ENCODE results near the gene C6. TPM values are rescaled to one million over a fixed set of nuclear protein-coding genes. Genes with fewer than 3 reads are reported as not detected.
A peak's percentile ranks its signal among the peaks of the same experiment; 100 is the strongest.
"Not testable (repeated sequence)": the region's sequence is repeated elsewhere in the genome, so short reads cannot be mapped to it uniquely, and the experiment has no call there.

The C6 gene
- polyA plus RNA-seq, 3 donors, result 1.0 to 2.4 (median 2.1) TPM

- no peak for DNase-seq
Observed at GRCh38 chr5:41200506-41200905, 12.8 kb downstream of the C6 start.

- DNase-seq, result no peak
Observed at GRCh38 chr5:41199660-41200059, 13.7 kb downstream of the C6 start.

DNA sequence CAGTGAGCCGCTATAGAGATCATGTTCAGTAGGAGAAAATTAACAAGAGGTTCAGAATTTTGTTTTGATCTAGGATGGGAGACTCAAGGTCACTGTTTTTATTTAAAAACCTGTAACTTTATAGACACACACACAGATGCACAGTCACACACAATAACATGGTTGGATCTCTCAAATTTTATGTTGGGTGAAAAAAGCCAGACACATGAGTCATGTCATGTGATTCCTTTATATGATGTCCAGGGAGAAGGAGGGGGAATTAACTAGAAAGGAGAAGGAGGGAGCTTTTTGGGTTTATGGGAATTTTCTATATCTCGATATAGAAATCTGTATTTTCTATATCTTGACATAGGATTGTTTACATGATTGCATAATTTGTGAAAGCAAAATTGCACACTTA, 17.1 kb downstream of the C6 start:
- DNase-seq, result no peak

GRCh38 chr5:41195228-41195627, 18.1 kb downstream of the C6 start:
- DNase-seq, result no peak

DNA sequence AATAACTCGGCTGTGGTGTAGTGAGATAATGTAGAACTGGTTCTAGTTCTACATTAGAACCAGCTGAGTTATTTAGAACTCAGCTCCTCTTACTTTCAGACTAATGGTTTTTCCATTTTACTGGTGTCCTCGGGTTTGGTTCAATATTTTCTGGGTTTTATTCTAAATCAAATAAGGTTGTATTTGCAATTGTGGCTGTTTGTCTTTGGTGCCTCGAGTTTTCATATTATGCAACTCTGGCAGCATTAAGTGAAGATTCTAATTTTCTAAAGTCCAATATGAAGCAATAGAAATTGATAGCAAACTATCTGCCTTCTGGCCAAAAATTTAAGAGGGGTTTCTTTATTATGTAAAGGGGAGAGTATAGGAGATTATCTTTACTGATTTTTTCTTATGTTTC, 19.0 kb downstream of the C6 start:
- no peak for DNase-seq

- DNase-seq, result peak; percentile 82
Observed at GRCh38 chr5:41193456-41194205, 19.7 kb downstream of the C6 start.

DNA sequence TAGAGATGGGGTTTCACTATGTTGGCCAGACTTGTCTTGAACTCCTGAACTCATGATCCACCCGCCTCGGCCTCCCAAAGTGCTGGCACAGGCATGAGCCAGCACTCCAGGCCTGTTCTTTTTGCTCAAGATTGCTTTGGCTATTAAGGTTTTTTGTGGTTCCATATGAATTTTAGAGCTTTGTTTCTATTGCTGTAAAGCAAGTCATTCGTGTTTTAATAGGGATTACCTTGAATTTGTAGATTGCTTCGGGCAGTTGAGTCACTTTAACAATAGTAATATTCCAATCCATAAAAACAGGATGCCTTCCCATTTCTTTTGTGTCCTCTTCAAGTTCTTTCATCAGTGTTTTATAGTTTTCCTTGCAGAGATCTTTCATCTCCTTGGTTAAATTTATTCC, 22.1 kb downstream of the C6 start:
- no peak for DNase-seq

DNA sequence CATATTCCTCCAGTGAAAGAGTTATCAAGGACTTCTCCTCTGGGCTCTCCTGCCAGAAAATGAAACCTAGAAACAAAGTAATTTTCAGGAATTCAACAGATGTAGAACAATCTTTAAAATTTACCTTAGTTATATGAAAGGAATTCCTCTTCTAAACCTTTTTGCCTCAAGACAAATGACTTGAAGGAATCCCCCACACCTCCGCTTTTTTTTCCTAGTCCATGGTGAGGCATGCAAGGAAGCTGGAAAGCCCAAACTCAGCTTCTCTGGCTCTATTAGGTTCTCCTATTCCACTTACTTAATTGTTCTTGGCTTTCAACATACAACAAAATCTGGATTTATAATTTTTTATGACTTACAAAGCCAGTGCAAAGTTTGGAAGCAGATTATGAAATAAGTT, 27.2 kb downstream of the C6 start:
- no peak for DNase-seq

DNA sequence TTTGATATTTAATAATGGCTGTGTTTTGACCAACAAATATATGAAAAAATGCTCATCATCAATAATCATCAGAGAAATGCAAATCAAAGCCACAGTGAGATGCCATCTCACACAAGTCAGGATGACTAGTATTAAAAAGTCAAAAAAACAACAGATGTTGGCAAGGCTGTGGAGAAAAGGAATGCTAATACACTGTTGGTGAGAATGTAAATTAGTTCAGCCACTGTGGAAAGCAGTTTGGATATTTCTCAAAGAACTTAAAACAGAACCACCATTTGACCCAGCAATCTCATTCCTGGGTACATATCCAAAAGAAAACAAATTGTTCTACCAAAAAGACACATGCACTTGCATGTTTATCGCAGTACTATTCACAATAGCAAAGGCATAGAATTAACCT, 30.0 kb downstream of the C6 start:
- DNase-seq, result not testable (repeated sequence)

- no peak for DNase-seq
Observed at GRCh38 chr5:41182666-41183065, 30.7 kb downstream of the C6 start.

DNA sequence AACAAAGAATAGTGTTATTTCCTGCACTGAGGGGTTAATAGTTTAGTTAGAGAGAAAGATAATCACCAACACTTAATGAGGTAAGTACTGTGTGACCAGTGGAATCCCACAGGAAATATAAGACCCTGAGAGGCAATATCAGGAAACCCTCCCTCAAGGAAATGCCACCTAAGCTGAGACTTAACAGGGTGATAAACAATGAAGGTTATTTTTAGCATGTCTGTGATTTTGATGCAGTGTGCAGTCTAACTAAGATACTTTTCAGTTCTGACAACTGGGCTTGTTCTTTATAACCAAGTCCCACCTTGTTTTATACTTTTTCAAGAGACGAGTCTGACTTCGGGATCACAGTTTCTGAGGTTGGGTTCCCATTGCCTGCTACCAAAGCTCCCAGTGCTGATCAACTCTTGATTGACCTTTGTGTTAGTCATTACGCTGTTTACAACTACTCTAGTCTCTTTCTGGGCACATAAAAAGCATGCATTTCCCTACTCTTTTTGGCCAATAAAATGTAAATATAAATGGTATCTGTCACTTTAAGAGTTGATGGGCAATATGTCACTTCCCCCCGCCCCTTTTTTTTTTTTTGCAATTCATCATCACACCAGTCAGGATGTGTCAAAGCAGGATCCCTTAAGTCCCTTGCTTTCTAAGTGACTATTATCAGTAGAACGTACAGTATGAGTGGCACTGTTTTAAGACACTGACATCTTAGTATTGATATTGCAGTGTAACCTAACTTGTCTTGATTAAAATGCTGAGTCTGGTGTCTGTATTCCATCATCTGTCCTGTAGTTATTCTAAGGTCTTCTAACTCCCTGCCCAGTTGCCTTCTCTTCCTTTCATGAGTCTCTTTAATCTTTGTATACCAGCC, 31.4 kb downstream of the C6 start:
- DNase-seq, result no peak

GRCh38 chr5:41176952-41177351, 36.4 kb downstream of the C6 start:
- no peak for DNase-seq

- no peak for DNase-seq
Observed at GRCh38 chr5:41172012-41172411, 41.3 kb downstream of the C6 start.

- DNase-seq, result no peak
Observed at GRCh38 chr5:41161271-41161670, 52.1 kb downstream of the C6 start.

DNA sequence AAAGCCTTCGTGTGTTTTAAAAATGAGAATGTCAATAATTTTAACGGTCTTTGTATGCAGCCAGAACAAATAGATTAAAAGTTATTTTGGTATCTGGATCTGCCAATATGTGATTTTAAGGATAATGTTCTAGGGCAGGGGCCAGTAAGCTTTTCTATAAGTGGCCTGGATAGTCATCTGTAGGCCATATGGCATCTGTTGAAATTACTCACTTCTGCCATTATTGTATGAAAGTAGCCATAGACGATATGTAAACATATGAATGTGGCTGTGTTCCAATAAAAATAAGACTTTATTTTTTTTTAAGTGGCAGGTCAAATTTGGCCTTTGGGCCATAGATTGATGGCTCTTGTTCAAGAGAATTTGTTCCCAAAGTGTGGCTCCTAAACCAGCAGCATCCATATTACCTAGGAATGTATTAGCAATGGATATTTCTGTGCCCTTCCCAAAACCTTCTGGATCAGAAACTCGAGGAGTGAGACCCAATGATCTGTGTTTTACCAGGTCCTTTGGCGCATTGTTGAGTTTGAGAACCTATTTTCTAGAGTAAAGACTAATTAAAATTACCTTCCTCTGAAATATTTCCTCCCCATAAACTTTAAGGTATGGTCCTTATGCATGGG, 55.9 kb downstream of the C6 start:
- DNase-seq, result no peak

DNA sequence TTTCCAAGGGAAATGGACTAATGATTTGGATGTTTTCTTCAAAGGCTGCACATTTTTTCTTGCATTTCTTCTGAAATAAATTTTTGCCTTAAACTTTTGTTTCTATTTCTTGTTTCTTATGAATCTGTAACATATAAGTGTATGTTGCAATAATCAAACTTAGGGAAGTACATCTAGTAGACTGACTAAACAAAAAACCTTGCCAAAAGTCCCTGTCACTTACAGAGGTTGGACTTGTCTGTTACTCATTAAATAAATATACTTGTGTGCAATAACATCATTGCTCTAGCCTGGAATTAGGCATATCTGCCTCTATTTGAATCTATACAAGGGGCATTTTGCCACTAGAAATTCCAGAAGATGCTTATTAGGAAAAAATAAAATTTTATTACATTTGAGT, 56.6 kb downstream of the C6 start:
- no peak for DNase-seq

DNA sequence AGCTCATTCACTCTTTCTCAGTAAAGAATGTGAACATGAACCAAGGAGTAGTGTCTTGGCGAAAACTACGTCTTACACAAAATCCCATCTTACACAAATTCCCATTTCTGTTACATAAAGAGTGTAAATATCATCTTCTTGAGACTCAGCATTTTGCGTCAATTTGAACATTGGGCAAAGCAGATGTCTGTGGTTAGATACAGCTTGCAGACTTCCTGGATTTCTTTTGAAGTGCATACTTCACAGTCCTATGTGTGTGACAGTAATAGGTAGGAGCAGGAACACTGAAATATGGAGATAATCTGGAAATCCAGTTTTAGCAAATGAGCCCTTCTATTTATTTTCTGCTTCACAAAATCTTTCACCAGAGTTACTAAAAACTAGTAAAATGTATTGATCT, 58.8 kb downstream of the C6 start:
- no peak for DNase-seq

DNA sequence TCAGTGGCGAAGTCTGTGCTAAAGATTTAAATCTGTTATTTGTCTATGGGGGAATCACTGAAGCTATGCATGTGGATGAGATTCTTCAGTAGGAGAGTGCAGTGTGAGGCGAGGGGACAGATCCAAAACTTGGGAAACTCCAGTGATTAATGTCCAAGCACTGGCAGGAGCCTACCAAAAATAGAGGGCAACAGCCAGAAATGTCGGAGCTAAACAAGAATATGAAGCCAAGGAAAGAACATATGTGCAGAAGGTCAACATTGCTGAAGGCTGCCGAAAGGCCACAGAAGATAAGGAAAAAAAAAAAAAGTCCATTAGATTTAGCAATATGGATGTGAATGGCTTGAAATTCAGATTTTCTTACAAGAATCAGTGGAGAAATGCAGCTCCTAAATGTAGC, 61.8 kb downstream of the C6 start:
- no peak for DNase-seq

DNA sequence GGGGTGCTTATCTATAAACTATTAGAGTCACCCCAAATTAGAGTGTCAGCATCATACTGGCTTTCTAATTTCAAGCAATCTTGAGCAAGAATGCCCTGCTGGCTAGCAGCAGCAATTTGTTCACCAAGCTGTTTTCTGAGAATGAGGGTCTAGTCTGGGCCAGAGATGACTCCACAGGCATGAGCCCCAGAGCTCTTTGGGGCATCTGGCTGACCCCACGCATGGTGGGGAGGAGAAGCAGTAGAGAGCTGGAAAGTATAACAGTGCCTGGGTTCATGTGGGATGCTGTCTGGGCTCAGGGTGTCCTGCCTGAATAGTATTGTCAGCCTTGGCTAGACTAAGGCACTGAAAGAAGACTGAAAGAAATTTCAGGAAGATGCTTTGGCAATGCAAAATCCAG, 64.9 kb downstream of the C6 start:
- no peak for DNase-seq

DNA sequence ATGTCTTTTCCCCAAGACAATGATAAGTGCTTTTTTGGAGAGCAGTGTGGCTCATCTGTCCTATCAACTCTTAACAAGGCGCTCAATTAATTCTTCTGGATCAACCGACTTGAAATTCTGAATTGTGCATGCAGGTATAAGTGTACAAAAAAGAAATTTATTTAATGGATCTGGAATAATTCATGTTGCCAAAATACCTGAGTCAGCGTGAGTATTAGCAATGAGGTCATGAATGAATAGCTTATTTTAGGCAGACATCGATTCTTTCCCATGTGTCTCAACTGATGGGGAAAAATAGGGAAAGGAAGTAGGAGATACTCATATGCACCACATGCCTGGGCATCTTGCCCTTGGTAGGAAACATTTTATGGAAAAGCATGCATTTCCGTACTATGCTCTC, 68.0 kb downstream of the C6 start:
- no peak for DNase-seq

- DNase-seq, result no peak
Observed at GRCh38 chr5:41143131-41143901, 70.0 kb downstream of the C6 start.
